DOHH2 (cell line): ENCODE data around the gene LCA5L.

Source experiments
- H3F3A ChIP-seq: fragments of 200-600 bp; sonication (generic), shearing (Covaris generic); 2 replicates; pipeline ENCODE4 v1.6.0; 2016; ENCODE audit warnings: antibody characterized with exemption, mild to moderate bottlenecking; ENCODE audit not compliant: control insufficient read depth, insufficient read depth
- H3K27ac ChIP-seq: fragments of 200-600 bp; sonication (generic); 2 replicates; pipeline ENCODE4 v1.5.1; 2014; ENCODE audit warnings: low read depth, mild to moderate bottlenecking, low read length, moderate library complexity
- H3K27me3 ChIP-seq: fragments of 200-600 bp; sonication (generic); 2 replicates; pipeline ENCODE4 v1.6.1; 2014; ENCODE audit warnings: mild to moderate bottlenecking, low read length, mixed read lengths; ENCODE audit not compliant: control insufficient read depth
- H3K36me3 ChIP-seq: fragments of 200-600 bp; sonication (generic); 2 replicates; pipeline ENCODE4 v1.6.1; 2014; ENCODE audit warnings: mild to moderate bottlenecking, low read length, moderate library complexity, mixed read lengths; ENCODE audit not compliant: control insufficient read depth
- H3K4me1 ChIP-seq: fragments of 200-600 bp; sonication (generic); 2 replicates; pipeline ENCODE4 v1.6.1; 2014; ENCODE audit warnings: mild to moderate bottlenecking, low read length, mixed read lengths; ENCODE audit not compliant: control insufficient read depth
- H3K4me2 ChIP-seq: fragments of 200-600 bp; sonication (generic); 2 replicates; pipeline ENCODE4 v1.6.0; 2014; ENCODE audit warnings: mild to moderate bottlenecking, low read length, moderate library complexity
- H3K4me3 ChIP-seq: fragments of 200-600 bp; sonication (generic); 2 replicates; pipeline ENCODE4 v1.5.1; 2014; ENCODE audit warnings: mild to moderate bottlenecking, low read length, mixed read lengths
- H3K79me2 ChIP-seq: fragments of 200-600 bp; sonication (generic); 2 replicates; pipeline ENCODE4 v1.6.1; 2014; ENCODE audit warnings: mild to moderate bottlenecking, low read length, mixed read lengths; ENCODE audit not compliant: control insufficient read depth
- H3K9me2 ChIP-seq: fragments of 200-600 bp; sonication (generic); replicated peaks from 2 replicates; pipeline ENCODE4 v1.6.1; 2014; ENCODE audit warnings: mild to moderate bottlenecking, low read length, mixed read lengths; ENCODE audit not compliant: control insufficient read depth
- H3K9me3 ChIP-seq: fragments of 200-600 bp; sonication (generic); 2 replicates; pipeline ENCODE4 v1.6.1; 2014; ENCODE audit warnings: antibody characterized with exemption, low read length, mixed read lengths; ENCODE audit not compliant: control insufficient read depth, insufficient read depth
- H4K20me1 ChIP-seq: fragments of 200-600 bp; sonication (generic); 2 replicates; pipeline ENCODE4 v1.6.0; 2014; ENCODE audit warnings: low read depth, mild to moderate bottlenecking, antibody characterized with exemption, low read length, moderate library complexity; ENCODE audit not compliant: control insufficient read depth, insufficient read depth
- CTCF ChIP-seq: fragments of 200-600 bp; sonication (generic); IDR thresholded peaks from one replicate; pipeline ENCODE4 v1.5.1; 2014; ENCODE audit warnings: antibody characterized with exemption, mild to moderate bottlenecking, low read depth, low read length; ENCODE audit not compliant: poor library complexity, severe bottlenecking
- EZH2phosphoT487 ChIP-seq: fragments of 200-600 bp; sonication (generic); IDR thresholded peaks from 2 replicates; pipeline ENCODE4 v1.6.1; 2017; ENCODE audit warnings: borderline replicate concordance, mild to moderate bottlenecking, antibody characterized with exemption, low read length, moderate library complexity, mixed read lengths

The LCA5L gene

GRCh38 chr21:39479814-39480182 lies 34.2 kb upstream of the LCA5L start:
- H3K4me2 ChIP-seq, result no peak overlapping the region
- no peaks in the 10 kb centered on the region for H4K20me1 ChIP-seq
- H3K9me3 ChIP-seq, result no peaks in the 10 kb centered on the region
- no peaks in the 10 kb centered on the region for H3F3A ChIP-seq
- peaks cover 2% of the 10 kb centered on the region; the same call in 1 of the 2 replicates for H3K27me3 ChIP-seq
- H3K4me1 ChIP-seq, result no peaks in the 10 kb centered on the region
- H3K36me3 ChIP-seq, result no peaks in the 10 kb centered on the region
- no peak for TF ChIP-seq EZH2phosphoT487
- no peak for TF ChIP-seq CTCF
- H3K9me2 ChIP-seq, result no peaks in the 10 kb centered on the region; the same call in 1 of the 2 replicates
- no peak overlapping the region for H3K4me3 ChIP-seq
- no peaks in the 10 kb centered on the region for H3K79me2 ChIP-seq
- H3K27ac ChIP-seq, result no peak overlapping the region

GRCh38 chr21:39479164-39479813 lies 33.7 kb upstream of the LCA5L start:
- Histone ChIP-seq H4K20me1 (no peaks in the 10 kb centered on the region), H3K27me3 (peaks cover 2% of the 10 kb centered on the region; the same call in 1 of the 2 replicates), H3K79me2 (no peaks in the 10 kb centered on the region), H3K27ac (no peak overlapping the region), H3F3A (no peaks in the 10 kb centered on the region), H3K36me3 (no peaks in the 10 kb centered on the region), H3K9me2 (no peaks in the 10 kb centered on the region; the same call in 1 of the 2 replicates), H3K9me3 (no peaks in the 10 kb centered on the region), H3K4me2 (no peak overlapping the region), H3K4me3 (no peak overlapping the region), H3K4me1 (no peaks in the 10 kb centered on the region)
- no peak for TF ChIP-seq EZH2phosphoT487

- H3K36me3 ChIP-seq, result no peaks in the 10 kb centered on the region
- H3F3A ChIP-seq, result no peaks in the 10 kb centered on the region
- no peak overlapping the region for H3K4me3 ChIP-seq
- no peak overlapping the region for H3K27ac ChIP-seq
- H3K9me2 ChIP-seq, result no peaks in the 10 kb centered on the region; the same call in 1 of the 2 replicates
- no peaks in the 10 kb centered on the region for H3K9me3 ChIP-seq
- no peaks in the 10 kb centered on the region for H3K79me2 ChIP-seq
- no peaks in the 10 kb centered on the region for H4K20me1 ChIP-seq
- no peak for TF ChIP-seq EZH2phosphoT487
- H3K27me3 ChIP-seq, result no peaks in the 10 kb centered on the region
- H3K4me2 ChIP-seq, result no peak overlapping the region
- H3K4me1 ChIP-seq, result no peaks in the 10 kb centered on the region
These were observed 29.0 kb upstream of the LCA5L start for GRCh38 chr21:39474611-39475010.

GRCh38 chr21:39472786-39473185 lies 27.2 kb upstream of the LCA5L start:
- Histone ChIP-seq H3K4me2 (no peak overlapping the region), H3F3A (no peaks in the 10 kb centered on the region), H3K36me3 (no peaks in the 10 kb centered on the region), H3K9me3 (no peaks in the 10 kb centered on the region), H3K27ac (no peak overlapping the region), H3K4me3 (no peak overlapping the region), H4K20me1 (no peaks in the 10 kb centered on the region), H3K27me3 (peaks cover 1% of the 10 kb centered on the region; the same call in 1 of the 2 replicates), H3K4me1 (no peaks in the 10 kb centered on the region), H3K79me2 (no peaks in the 10 kb centered on the region), H3K9me2 (no peaks in the 10 kb centered on the region; the same call in 1 of the 2 replicates)
- TF ChIP-seq CTCF (no peak), EZH2phosphoT487 (no peak)
